ENCODE measurements around the gene HAND1. TPM values are rescaled to one million over a fixed set of nuclear protein-coding genes. Genes with fewer than 3 reads are reported as not detected.

HAND1 gene
- total RNA-seq, 4 donors from 2014 or later: not detected

DNA sequence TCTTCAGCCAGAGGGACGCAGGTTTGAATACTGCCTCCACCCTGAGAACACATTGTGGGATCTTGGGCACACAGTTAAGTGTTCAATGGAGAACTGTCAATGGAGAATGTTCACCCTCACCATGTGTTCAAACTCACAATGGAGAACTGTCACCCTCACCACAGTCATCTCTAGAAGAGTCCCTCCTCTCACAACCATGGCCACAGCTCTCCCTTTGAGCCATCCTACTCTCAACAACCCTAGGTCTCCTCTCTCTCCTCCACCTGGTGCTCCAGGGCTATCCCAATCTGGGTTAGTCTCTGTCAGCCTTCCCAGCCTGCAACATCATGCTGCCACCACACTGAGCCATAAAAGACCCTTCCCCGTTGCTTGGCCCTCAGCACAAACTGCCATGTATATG, 36.3 kb upstream of the HAND1 start:
- Histone ChIP-seq H3K27me3 (peaks cover 0 to 53% (median 0%) of the 10 kb centered on the region in 4 donors), H3K4me3 (no peak overlapping the region), H3K4me1 (no peaks in the 10 kb centered on the region), H3K9me3 (no peaks in the 10 kb centered on the region), H3K27ac (replicated peaks in 1 of 4) (no peak overlapping the region), H3K36me3 (no peaks in the 10 kb centered on the region)
- no peak for DNase-seq (ENCODE audit: extremely low spot score)
- WGBS: 83% methylated on average over 2 of the region's 2 CpGs
- TF ChIP-seq POLR2A (IDR thresholded peaks at IDR 0.05; ENCODE audit: low read depth): no peak
- TF ChIP-seq POLR2AphosphoS5 (IDR thresholded peaks at IDR 0.05): no peak
- TF ChIP-seq EP300 (IDR thresholded peaks at IDR 0.05): no peak
- TF ChIP-seq, protein P1, sequence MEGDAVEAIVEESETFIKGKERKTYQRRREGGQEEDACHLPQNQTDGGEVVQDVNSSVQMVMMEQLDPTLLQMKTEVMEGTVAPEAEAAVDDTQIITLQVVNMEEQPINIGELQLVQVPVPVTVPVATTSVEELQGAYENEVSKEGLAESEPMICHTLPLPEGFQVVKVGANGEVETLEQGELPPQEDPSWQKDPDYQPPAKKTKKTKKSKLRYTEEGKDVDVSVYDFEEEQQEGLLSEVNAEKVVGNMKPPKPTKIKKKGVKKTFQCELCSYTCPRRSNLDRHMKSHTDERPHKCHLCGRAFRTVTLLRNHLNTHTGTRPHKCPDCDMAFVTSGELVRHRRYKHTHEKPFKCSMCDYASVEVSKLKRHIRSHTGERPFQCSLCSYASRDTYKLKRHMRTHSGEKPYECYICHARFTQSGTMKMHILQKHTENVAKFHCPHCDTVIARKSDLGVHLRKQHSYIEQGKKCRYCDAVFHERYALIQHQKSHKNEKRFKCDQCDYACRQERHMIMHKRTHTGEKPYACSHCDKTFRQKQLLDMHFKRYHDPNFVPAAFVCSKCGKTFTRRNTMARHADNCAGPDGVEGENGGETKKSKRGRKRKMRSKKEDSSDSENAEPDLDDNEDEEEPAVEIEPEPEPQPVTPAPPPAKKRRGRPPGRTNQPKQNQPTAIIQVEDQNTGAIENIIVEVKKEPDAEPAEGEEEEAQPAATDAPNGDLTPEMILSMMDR (IDR thresholded peaks at IDR 0.05): no peak
- intact Hi-C loops (cut with DNase I): no loop called here

DNA sequence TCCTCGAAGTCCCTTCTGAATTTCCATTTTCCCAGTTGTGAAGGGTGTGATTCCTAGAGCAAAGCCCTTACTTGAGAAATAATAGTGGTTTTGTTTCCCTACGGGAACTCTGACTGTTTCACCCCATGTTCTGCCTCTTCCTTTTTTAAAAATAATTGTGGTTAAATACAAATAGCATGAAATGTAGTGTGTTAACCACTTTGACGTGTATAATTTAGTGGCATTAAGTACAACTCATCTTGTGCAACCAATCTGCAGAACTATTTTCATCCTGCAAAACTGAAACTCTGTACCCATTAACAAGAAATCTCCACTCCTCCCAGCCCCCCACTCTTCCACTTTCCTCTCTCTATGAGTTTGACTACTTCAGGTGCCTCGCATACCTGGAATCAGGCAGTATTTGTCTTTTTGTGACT, 35.6 kb upstream of the HAND1 start:
- no peak for DNase-seq (ENCODE audit: extremely low spot score)
- Histone ChIP-seq H3K36me3 (no peaks in the 10 kb centered on the region), H3K4me1 (no peaks in the 10 kb centered on the region), H3K9me3 (no peaks in the 10 kb centered on the region), H3K27ac (replicated peaks in 1 of 4) (no peak overlapping the region), H3K4me3 (no peak overlapping the region), H3K27me3 (peaks cover 0 to 50% (median 0%) of the 10 kb centered on the region in 4 donors)
- intact Hi-C loops (cut with DNase I): no loop called here
- TF ChIP-seq EP300 (IDR thresholded peaks at IDR 0.05): no peak
- TF ChIP-seq POLR2A (IDR thresholded peaks at IDR 0.05; ENCODE audit: low read depth): no peak
- TF ChIP-seq, protein P1 (IDR thresholded peaks at IDR 0.05): no peak
- no peak for TF ChIP-seq POLR2AphosphoS5 (IDR thresholded peaks at IDR 0.05)
- WGBS: 64% methylated on average over 4 of the region's 4 CpGs

DNA sequence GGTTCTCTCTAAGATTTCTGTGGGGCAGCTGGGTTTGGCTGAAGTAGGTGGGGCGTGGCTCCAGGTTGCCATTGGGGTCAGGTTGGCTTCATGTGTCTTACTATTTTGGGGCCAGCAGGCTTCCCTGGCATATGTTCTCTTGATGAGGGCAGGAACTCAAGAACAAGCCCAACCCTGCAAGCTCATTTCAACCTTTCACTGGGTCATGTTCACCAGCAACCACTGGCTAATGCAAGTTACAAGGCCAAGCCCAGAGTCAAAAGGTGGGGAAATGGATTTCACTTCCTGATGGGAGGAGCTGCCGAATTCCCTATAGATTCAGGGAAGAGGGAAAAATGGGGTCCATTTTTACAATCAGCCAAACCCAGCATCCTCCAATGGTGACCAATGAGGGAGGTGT, 34.0 kb upstream of the HAND1 start:
- intact Hi-C loops (cut with DNase I): no loop called here
- H3K4me1 ChIP-seq: no peaks in the 10 kb centered on the region
- DNase-seq (ENCODE audit: extremely low spot score): no peak
- H3K27me3 ChIP-seq: peaks cover 0 to 48% (median 0%) of the 10 kb centered on the region in 4 donors
- TF ChIP-seq, protein P1 (IDR thresholded peaks at IDR 0.05): no peak
- TF ChIP-seq POLR2A (IDR thresholded peaks at IDR 0.05; ENCODE audit: low read depth) (no peak), POLR2AphosphoS5 (IDR thresholded peaks at IDR 0.05) (no peak), EP300 (IDR thresholded peaks at IDR 0.05) (no peak)
- H3K27ac ChIP-seq (replicated peaks in 1 of 4): no peak overlapping the region
- no peak overlapping the region for H3K4me3 ChIP-seq
- H3K9me3 ChIP-seq: no peaks in the 10 kb centered on the region
- no peaks in the 10 kb centered on the region for H3K36me3 ChIP-seq
- 85% methylated on average over 2 of the region's 2 CpGs for WGBS

DNA sequence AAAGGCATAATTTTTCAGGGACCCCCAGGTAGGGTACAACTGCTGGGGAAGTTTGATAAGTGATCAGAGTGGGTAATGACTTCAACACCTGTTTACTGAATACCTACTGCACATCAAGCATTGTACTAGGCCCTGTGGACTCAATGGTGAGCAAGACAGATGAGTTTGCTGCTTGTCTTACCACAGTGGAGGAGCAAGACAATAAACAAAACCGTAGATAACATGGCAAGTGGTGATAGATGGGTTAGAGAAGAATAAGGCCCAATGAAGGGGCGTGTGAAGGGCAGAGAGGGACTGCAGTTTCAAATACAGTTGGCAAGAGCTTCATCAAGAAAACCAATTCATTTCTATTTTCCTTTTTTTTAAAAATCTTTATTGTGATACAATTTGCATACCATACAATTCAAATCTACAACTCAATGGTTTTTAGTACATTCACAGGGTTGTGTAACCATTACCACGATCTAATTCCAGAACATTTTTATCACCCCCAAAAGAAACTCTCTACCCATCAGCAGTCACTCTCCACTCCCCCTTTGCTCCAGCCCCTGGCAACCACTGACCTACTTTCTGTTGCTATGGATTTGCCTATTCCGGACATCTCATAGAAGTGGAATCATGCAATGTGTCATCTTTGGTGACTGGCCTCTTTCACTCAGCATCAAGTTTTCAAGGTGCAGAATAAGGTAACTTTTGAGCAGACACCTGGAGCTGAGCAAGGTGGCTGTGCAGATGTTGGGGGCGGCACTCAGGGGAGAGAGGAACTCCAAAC, 31.9 kb upstream of the HAND1 start:
- DNase-seq (ENCODE audit: extremely low spot score): no peak
- peaks cover 0 to 48% (median 0%) of the 10 kb centered on the region in 4 donors for H3K27me3 ChIP-seq

More for the DNA sequence above, 31.9 kb upstream of the HAND1 start:
- H3K36me3 ChIP-seq: no peaks in the 10 kb centered on the region
- intact Hi-C loops (cut with DNase I): no loop called here
- H3K9me3 ChIP-seq: no peaks in the 10 kb centered on the region
- TF ChIP-seq, protein P1 (IDR thresholded peaks at IDR 0.05): no peak
- TF ChIP-seq EP300 (IDR thresholded peaks at IDR 0.05): no peak
- TF ChIP-seq POLR2A (IDR thresholded peaks at IDR 0.05; ENCODE audit: low read depth): no peak
- TF ChIP-seq POLR2AphosphoS5 (IDR thresholded peaks at IDR 0.05): no peak
- 58% methylated on average over 5 of the region's 5 CpGs for WGBS
- no peak overlapping the region for H3K27ac ChIP-seq (replicated peaks in 1 of 4)
- no peak overlapping the region for H3K4me3 ChIP-seq
- H3K4me1 ChIP-seq: no peaks in the 10 kb centered on the region

Data from esophagus muscularis mucosa (tissue), 4 donors.